HL-60 (cell line): ENCODE data around the gene RAB12.

Experiments
- GABPA ChIP-seq: IDR thresholded peaks from 2 replicates; pipeline ENCODE4 v1.6.1; 2012; ENCODE audit warnings: low read depth
- POLR2AphosphoS5 ChIP-seq: IDR thresholded peaks from 2 replicates; pipeline ENCODE4 v1.6.1; 2012; ENCODE audit warnings: low read depth
- TF ChIP-seq, protein P1 (sequence below): IDR thresholded peaks from one replicate; pipeline ENCODE4 v1.5.1; 2011; ENCODE audit warnings: low read length, control low read depth, inconsistent platforms; ENCODE audit not compliant: insufficient read depth
- TF ChIP-seq, protein P2 (sequence below): IDR thresholded peaks from 2 replicates; pipeline ENCODE4 v1.6.1; 2012; ENCODE audit warnings: low read depth; ENCODE audit not compliant: insufficient replicate concordance

DNA sequence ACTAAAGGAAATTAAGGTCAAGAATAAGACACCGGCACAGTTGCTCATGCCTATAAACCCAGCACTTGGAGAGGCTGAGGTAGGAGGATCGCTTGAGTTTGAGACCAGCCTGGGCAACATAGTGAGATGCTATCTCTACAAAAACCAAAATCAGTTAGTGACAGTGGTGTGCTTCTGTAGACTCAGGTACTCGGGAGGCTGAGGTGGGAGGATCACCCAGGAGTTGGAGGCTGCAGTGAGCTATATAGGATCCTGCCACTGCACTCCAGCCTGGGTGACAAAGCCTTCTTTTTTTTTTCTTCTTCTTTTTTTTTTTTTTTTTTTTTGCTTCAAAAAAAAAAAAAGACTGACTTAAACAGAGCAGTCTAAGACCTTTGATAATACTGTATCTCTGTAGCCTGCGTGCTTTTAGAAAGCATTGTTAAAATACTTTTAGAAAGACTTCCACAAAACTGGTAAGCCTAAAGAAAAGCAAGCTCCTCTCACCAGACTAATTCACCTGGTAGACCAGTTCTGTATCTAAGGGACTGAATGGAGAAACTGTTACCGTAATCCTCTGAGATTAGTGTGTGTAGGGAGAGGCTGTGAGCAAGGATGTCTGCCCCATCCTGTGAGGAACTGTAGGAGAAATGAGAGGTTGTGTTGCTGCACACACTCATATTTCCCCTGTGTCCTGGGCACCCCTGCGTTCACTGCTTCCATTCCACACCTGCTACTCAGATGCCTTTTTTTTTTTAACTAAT is 10.8 kb downstream of the RAB12 start:
- TF ChIP-seq, protein P1, sequence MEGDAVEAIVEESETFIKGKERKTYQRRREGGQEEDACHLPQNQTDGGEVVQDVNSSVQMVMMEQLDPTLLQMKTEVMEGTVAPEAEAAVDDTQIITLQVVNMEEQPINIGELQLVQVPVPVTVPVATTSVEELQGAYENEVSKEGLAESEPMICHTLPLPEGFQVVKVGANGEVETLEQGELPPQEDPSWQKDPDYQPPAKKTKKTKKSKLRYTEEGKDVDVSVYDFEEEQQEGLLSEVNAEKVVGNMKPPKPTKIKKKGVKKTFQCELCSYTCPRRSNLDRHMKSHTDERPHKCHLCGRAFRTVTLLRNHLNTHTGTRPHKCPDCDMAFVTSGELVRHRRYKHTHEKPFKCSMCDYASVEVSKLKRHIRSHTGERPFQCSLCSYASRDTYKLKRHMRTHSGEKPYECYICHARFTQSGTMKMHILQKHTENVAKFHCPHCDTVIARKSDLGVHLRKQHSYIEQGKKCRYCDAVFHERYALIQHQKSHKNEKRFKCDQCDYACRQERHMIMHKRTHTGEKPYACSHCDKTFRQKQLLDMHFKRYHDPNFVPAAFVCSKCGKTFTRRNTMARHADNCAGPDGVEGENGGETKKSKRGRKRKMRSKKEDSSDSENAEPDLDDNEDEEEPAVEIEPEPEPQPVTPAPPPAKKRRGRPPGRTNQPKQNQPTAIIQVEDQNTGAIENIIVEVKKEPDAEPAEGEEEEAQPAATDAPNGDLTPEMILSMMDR: no peak
- TF ChIP-seq POLR2AphosphoS5 (no peak), GABPA (no peak)
- TF ChIP-seq, protein P2, sequence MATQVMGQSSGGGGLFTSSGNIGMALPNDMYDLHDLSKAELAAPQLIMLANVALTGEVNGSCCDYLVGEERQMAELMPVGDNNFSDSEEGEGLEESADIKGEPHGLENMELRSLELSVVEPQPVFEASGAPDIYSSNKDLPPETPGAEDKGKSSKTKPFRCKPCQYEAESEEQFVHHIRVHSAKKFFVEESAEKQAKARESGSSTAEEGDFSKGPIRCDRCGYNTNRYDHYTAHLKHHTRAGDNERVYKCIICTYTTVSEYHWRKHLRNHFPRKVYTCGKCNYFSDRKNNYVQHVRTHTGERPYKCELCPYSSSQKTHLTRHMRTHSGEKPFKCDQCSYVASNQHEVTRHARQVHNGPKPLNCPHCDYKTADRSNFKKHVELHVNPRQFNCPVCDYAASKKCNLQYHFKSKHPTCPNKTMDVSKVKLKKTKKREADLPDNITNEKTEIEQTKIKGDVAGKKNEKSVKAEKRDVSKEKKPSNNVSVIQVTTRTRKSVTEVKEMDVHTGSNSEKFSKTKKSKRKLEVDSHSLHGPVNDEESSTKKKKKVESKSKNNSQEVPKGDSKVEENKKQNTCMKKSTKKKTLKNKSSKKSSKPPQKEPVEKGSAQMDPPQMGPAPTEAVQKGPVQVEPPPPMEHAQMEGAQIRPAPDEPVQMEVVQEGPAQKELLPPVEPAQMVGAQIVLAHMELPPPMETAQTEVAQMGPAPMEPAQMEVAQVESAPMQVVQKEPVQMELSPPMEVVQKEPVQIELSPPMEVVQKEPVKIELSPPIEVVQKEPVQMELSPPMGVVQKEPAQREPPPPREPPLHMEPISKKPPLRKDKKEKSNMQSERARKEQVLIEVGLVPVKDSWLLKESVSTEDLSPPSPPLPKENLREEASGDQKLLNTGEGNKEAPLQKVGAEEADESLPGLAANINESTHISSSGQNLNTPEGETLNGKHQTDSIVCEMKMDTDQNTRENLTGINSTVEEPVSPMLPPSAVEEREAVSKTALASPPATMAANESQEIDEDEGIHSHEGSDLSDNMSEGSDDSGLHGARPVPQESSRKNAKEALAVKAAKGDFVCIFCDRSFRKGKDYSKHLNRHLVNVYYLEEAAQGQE: no peak
